ENCODE data around the gene INSIG2. TPM values are rescaled to one million over a fixed set of nuclear protein-coding genes. Genes with fewer than 3 reads are reported as not detected.

The INSIG2 gene
- total and polyA plus RNA-seq, 9 of the 15 experiments (the other 6 are each of a cell fraction or from before 2014, with no cell fraction given), result 1.5 to 34.2 (median 6.4) TPM

GRCh38 chr2:118088051-118089024 is at the start of gene INSIG2 (continued):
- TF ChIP-seq AFF1 (IDR thresholded peaks at IDR 0.05; ENCODE audit: low read depth in 1 of 2, partially characterized antibody in 2 of 2) (no peak), ZFPM2 (CRISPR knock-in tag; IDR thresholded peaks at IDR 0.05) (no peak), ID3 (CRISPR knock-in tag; IDR thresholded peaks at IDR 0.05) (no peak), ID3 (tag; IDR thresholded peaks at IDR 0.05) (no peak), MAFK (IDR thresholded peaks at IDR 0.05; ENCODE audit: low read length) (peak; percentile 81), HMBOX1 (IDR thresholded peaks at IDR 0.05) (no peak; the same call in 1 of the 2 replicates)
